Colonic mucosa (tissue), 4 donors: ENCODE results near the gene TCTA. TPM values are rescaled to one million over a fixed set of nuclear protein-coding genes. Genes with fewer than 3 reads are reported as not detected.

ENCODE experiments used
- DNase-seq: peaks from one replicate; pipeline ENCODE4 v3.0.0-alpha.2; 2020
- H3K27ac ChIP-seq: fragments of 200-600 bp; one replicate; pipeline ENCODE4 v1.8.0; 2021
- H3K27me3 ChIP-seq: fragments of 200-600 bp; one replicate; pipeline ENCODE4 v1.8.0; 2021
- H3K36me3 ChIP-seq: fragments of 200-600 bp; one replicate; pipeline ENCODE4 v1.8.0; 2021
- H3K4me1 ChIP-seq: fragments of 200-600 bp; one replicate; pipeline ENCODE4 v1.8.0; 2021; ENCODE audit warnings: mild to moderate bottlenecking
- H3K4me3 ChIP-seq: fragments of 200-600 bp; one replicate; pipeline ENCODE4 v1.8.0; 2021
- H3K9ac ChIP-seq, 2 donors: one replicate each; pipeline ENCODE4 v1.7.0; 2013; ENCODE audit warnings: control low read depth in 2 of 2, low read depth in 2 of 2, low read length in 2 of 2
- H3K9me3 ChIP-seq: fragments of 200-600 bp; one replicate; pipeline ENCODE4 v1.8.0; 2021
- intact Hi-C: fragments of 100-400 bp; cut with DNase I; formaldehyde crosslinking; loops from one replicate; pipeline ENCODE4 v1.14.1; 2022
- total RNA-seq, 2 donors: library from RNA; stranded (reverse); fragmentation: NEBNext Ultra II Directional in 1 of 2; extraction: Animal tissue kit (Norgen Biotek cat#: 25700) in 1 of 2; gene quantifications; one replicate each; pipeline ENCODE4 v1.2.1, GENCODE V29; 2021
- TF ChIP-seq, protein P1 (sequence below): fragments of 200-600 bp; IDR thresholded peaks from one replicate; pipeline ENCODE4 v1.8.0; 2022; ENCODE audit warnings: antibody characterized with exemption, mild to moderate bottlenecking
- donor health status: healthy.
- donor health status: DM: no; HTN: no; CAD: no.
- donor health status: DM: no; HTN: no; CAD: no.

The TCTA gene
- 10 to 100 TPM; 35.0 to 37.6 TPM for total RNA-seq

DNA sequence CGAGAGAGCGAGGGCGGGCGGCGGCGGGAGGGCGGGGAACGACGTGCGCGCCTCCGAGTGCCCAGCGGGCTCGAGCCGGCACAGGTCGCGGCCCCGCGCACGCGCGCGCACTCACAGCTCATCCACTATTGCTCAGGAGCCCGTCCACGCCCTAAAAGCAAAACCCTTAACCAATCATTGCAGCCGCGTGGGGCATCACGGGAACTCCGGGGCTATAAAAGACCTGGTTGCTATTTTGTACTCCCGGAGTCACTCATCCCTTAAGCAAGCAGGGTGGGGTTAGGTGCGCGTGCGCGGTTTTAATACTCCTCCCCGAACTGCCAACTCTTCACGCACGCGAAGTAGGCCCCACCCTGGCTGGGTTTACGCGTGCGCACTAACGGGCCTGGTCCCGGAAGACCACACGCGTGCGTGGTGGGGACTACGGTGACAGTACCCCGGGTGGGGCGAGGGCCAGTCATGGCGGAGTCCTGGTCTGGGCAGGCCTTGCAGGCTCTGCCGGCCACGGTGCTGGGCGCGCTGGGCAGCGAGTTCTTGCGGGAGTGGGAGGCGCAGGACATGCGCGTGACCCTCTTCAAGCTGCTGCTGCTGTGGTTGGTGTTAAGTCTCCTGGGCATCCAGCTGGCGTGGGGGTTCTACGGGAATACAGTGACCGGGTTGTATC lies at the start of gene TCTA, which contains the start of gene RHOA:
TCTA (plus strand) TSS at position 456 of the 664 bp plus-strand sequence; CDS start at position 460, 4 bp downstream.
RHOA (minus strand) TSS at position 9 of the 664 bp plus-strand sequence. CDS start 36,387 bp downstream, outside the sequence.
- no peaks in the 10 kb centered on the region for H3K36me3 ChIP-seq
- intact Hi-C loops, result loop anchor here (5.0 to 10.0 kb wide), 2 partner anchors 50 to 53 kb away; no protein-coding TSS in a partner anchor
- peaks cover 13% of the 10 kb centered on the region for H3K4me1 ChIP-seq
- H3K4me3 ChIP-seq, result peak within 1 kb of the TSS; percentile 95
- H3K9me3 ChIP-seq, result no peaks in the 10 kb centered on the region
- H3K27ac ChIP-seq, result peak within 1 kb of the TSS; percentile 93
- H3K27me3 ChIP-seq, result no peaks in the 10 kb centered on the region
- TF ChIP-seq, protein P1, sequence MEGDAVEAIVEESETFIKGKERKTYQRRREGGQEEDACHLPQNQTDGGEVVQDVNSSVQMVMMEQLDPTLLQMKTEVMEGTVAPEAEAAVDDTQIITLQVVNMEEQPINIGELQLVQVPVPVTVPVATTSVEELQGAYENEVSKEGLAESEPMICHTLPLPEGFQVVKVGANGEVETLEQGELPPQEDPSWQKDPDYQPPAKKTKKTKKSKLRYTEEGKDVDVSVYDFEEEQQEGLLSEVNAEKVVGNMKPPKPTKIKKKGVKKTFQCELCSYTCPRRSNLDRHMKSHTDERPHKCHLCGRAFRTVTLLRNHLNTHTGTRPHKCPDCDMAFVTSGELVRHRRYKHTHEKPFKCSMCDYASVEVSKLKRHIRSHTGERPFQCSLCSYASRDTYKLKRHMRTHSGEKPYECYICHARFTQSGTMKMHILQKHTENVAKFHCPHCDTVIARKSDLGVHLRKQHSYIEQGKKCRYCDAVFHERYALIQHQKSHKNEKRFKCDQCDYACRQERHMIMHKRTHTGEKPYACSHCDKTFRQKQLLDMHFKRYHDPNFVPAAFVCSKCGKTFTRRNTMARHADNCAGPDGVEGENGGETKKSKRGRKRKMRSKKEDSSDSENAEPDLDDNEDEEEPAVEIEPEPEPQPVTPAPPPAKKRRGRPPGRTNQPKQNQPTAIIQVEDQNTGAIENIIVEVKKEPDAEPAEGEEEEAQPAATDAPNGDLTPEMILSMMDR, result no peak
- H3K9ac ChIP-seq, result peak within 1 kb of the TSS; percentile 90 to 98
- peak; percentile 99 for DNase-seq

DNA sequence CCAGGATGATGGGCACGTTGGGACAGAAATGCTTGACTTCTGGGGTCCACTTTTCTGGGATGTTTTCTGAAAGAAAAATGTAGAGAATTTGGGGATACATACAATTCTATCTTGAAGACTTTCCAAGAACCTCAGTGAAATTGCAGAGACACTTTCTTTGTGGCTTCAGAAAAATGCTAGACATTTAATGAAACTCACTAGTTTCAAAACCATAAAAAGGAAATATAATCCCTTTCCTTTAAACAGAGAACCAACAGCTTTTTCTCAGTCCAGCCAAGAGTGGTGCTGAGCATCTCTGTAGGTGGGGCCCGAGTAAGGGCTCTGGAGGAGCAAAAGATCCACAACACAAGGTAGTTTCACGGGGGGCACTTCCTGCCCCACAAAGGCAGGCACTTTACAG lies 49.7 kb upstream of the TCTA start:
- Histone ChIP-seq H3K9me3 (no peaks in the 10 kb centered on the region), H3K4me3 (no peak overlapping the region), H3K36me3 (peaks cover 13% of the 10 kb centered on the region), H3K9ac (no peak overlapping the region), H3K27me3 (no peaks in the 10 kb centered on the region), H3K27ac (no peak overlapping the region), H3K4me1 (peaks cover 15% of the 10 kb centered on the region)
- intact Hi-C loops, result loop anchor here (5.0 kb wide), 1 partner anchor 50 kb away; the partner anchor contains the start of genes RHOA and TCTA
- TF ChIP-seq, protein P1, result no peak
- DNase-seq, result no peak

- H3K4me1 ChIP-seq, result no peaks in the 10 kb centered on the region
- DNase-seq, result no peak
- H3K9ac ChIP-seq, result no peak overlapping the region
- no peaks in the 10 kb centered on the region for H3K27me3 ChIP-seq
- H3K27ac ChIP-seq, result no peak overlapping the region
- TF ChIP-seq, protein P1, result no peak
- no peak overlapping the region for H3K4me3 ChIP-seq
- H3K9me3 ChIP-seq, result no peaks in the 10 kb centered on the region
- intact Hi-C loops, result no loop called here
- H3K36me3 ChIP-seq, result peaks cover 17% of the 10 kb centered on the region
Measured at GRCh38 chr3:49370585-49371290, 41.5 kb upstream of the TCTA start.

GRCh38 chr3:49371946-49372345 lies 40.3 kb upstream of the TCTA start:
- DNase-seq, result no peak
- TF ChIP-seq, protein P1, result no peak
- intact Hi-C loops, result no loop called here
- no peak overlapping the region for H3K4me3 ChIP-seq
- H3K9ac ChIP-seq, result no peak overlapping the region
- no peaks in the 10 kb centered on the region for H3K9me3 ChIP-seq
- peaks cover 17% of the 10 kb centered on the region for H3K36me3 ChIP-seq
- no peaks in the 10 kb centered on the region for H3K27me3 ChIP-seq
- no peaks in the 10 kb centered on the region for H3K4me1 ChIP-seq
- no peak overlapping the region for H3K27ac ChIP-seq

GRCh38 chr3:49377483-49377882 lies 34.7 kb upstream of the TCTA start:
- no peak overlapping the region for H3K9ac ChIP-seq
- H3K36me3 ChIP-seq, result peaks cover 11% of the 10 kb centered on the region
- peaks cover under 1% of the 10 kb centered on the region for H3K4me1 ChIP-seq
- no peaks in the 10 kb centered on the region for H3K9me3 ChIP-seq
- DNase-seq, result no peak
- TF ChIP-seq, protein P1, result no peak
- H3K27ac ChIP-seq, result no peak overlapping the region
- intact Hi-C loops, result no loop called here
- H3K4me3 ChIP-seq, result no peak overlapping the region
- no peaks in the 10 kb centered on the region for H3K27me3 ChIP-seq
